ENCODE results near the gene GCNT2.
"Not testable (repeated sequence)": the region's sequence is repeated elsewhere in the genome, so short reads cannot be mapped to it uniquely, and the experiment has no call there.

GCNT2 gene

DNA sequence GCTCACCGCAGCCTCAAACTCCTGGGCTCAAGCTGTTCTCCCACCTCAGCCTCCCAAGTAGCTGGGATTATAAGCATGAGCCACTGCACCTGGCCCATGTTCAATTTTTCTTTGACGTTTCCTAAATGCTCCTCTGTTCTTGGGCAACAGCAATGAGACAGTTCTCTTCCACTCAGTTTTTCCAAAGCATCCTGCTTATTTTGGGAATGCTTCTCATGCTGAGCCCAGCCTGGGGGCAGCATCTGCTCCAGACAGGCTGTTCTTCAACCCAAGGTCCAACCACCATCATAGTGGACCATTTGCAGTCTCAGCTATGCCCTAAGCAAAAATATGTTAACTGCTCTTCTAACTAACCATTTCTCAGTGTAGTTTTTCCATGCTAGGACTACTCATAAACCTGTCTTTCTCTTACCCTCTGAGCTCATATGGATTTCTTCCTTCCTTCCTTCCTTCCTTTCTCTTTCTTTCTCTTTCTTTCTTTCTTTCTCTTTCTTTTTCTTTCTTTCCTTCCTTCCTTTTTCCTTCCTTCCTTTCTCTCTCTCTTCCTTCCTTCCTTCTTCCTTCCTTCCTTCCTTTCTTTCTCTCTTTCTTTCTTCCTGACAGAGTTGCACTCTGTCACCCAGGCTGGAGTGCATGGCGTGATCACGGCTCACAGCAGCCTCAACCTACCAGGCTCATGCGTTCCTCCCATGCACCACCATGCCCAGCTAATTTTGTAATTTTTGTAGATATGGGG lies 48.4 kb downstream of the GCNT2 start:
- H3K27me3 ChIP-seq (replicated peaks; ENCODE audit: control insufficient read depth, insufficient read depth, low read length): no peaks in the 10 kb centered on the region
- H3K4me3 ChIP-seq (replicated peaks; ENCODE audit: low read depth, low read length): no peak overlapping the region
- H3K36me3 ChIP-seq (ENCODE audit: control insufficient read depth, insufficient read depth, low read length): no peaks in the 10 kb centered on the region; the same call in none of the 2 replicates
- no peak for DNase-seq (ENCODE audit: extremely low read depth, insufficient read length)
- TF ChIP-seq, protein P1, sequence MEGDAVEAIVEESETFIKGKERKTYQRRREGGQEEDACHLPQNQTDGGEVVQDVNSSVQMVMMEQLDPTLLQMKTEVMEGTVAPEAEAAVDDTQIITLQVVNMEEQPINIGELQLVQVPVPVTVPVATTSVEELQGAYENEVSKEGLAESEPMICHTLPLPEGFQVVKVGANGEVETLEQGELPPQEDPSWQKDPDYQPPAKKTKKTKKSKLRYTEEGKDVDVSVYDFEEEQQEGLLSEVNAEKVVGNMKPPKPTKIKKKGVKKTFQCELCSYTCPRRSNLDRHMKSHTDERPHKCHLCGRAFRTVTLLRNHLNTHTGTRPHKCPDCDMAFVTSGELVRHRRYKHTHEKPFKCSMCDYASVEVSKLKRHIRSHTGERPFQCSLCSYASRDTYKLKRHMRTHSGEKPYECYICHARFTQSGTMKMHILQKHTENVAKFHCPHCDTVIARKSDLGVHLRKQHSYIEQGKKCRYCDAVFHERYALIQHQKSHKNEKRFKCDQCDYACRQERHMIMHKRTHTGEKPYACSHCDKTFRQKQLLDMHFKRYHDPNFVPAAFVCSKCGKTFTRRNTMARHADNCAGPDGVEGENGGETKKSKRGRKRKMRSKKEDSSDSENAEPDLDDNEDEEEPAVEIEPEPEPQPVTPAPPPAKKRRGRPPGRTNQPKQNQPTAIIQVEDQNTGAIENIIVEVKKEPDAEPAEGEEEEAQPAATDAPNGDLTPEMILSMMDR (IDR thresholded peaks at IDR 0.05; ENCODE audit: insufficient read depth, low read length, poor library complexity, severe bottlenecking): no peak

DNA sequence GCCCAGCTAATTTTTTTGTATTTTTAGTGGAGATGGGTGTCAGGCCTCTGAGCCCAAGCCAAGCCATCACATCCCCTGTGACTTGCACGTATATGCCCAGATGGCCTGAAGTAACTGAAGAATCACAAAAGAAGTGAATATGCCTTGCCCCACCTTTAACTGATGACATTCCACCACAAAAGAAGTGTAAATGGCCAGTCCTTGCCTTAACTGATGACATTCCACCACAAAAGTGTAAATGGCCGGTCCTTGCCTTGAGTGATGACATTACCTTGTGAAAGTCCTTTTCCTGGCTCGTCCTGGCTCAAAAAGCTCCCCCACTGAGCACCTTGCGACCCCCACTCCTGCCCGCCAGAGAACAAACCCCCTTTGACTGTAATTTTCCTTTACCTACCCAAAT lies 54.4 kb downstream of the GCNT2 start:
- H3K27me3 ChIP-seq (replicated peaks; ENCODE audit: control insufficient read depth, insufficient read depth, low read length); DNase-seq (ENCODE audit: extremely low read depth, insufficient read length); H3K4me3 ChIP-seq (replicated peaks; ENCODE audit: low read depth, low read length); H3K36me3 ChIP-seq (ENCODE audit: control insufficient read depth, insufficient read depth, low read length): not testable (repeated sequence)

DNA sequence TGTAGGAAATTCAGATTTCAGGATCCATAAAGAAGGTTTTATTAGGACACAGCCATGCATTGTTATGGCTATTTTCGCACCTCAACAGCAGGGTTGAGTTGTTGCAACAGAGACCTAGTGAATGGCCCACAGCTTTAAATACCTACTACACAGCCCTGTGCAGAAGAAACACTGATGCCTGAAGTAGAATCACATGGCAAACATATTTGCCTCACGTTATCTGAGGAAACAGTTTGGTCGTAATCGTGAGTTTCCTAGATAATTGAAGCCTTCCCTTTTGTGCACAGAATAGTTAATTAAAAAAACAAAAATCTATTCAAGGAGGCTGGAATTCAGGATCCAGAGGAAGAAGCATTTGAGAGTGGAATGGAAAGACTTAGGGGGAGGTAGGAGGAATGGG lies 55.1 kb downstream of the GCNT2 start:
- no peaks in the 10 kb centered on the region; the same call in 1 of the 2 replicates for H3K36me3 ChIP-seq (ENCODE audit: control insufficient read depth, insufficient read depth, low read length)
- no peak for DNase-seq (ENCODE audit: extremely low read depth, insufficient read length)
- TF ChIP-seq, protein P1 (IDR thresholded peaks at IDR 0.05; ENCODE audit: insufficient read depth, low read length, poor library complexity, severe bottlenecking): no peak

GRCh38 chr6:10577112-10577511 lies 56.0 kb downstream of the GCNT2 start:
- Histone ChIP-seq H3K36me3 (ENCODE audit: control insufficient read depth, insufficient read depth, low read length) (no peaks in the 10 kb centered on the region; the same call in 1 of the 2 replicates), H3K4me3 (replicated peaks; ENCODE audit: low read depth, low read length) (no peak overlapping the region), H3K27me3 (replicated peaks; ENCODE audit: control insufficient read depth, insufficient read depth, low read length) (no peaks in the 10 kb centered on the region)
- no peak for DNase-seq (ENCODE audit: extremely low read depth, insufficient read length)
- TF ChIP-seq, protein P1 (IDR thresholded peaks at IDR 0.05; ENCODE audit: insufficient read depth, low read length, poor library complexity, severe bottlenecking): no peak

More for the DNA sequence above, 55.1 kb downstream of the GCNT2 start:
- H3K4me3 ChIP-seq (replicated peaks; ENCODE audit: low read depth, low read length): no peak overlapping the region
- no peaks in the 10 kb centered on the region for H3K27me3 ChIP-seq (replicated peaks; ENCODE audit: control insufficient read depth, insufficient read depth, low read length)

- Histone ChIP-seq H3K27me3 (replicated peaks; ENCODE audit: control insufficient read depth, insufficient read depth, low read length) (no peaks in the 10 kb centered on the region), H3K4me3 (replicated peaks; ENCODE audit: low read depth, low read length) (no peak overlapping the region), H3K36me3 (ENCODE audit: control insufficient read depth, insufficient read depth, low read length) (no peaks in the 10 kb centered on the region; the same call in 1 of the 2 replicates)
- DNase-seq (ENCODE audit: extremely low read depth, insufficient read length): no peak
- TF ChIP-seq, protein P1 (IDR thresholded peaks at IDR 0.05; ENCODE audit: insufficient read depth, low read length, poor library complexity, severe bottlenecking): no peak
Measured at GRCh38 chr6:10578723-10579122, 57.6 kb downstream of the GCNT2 start.

DNA sequence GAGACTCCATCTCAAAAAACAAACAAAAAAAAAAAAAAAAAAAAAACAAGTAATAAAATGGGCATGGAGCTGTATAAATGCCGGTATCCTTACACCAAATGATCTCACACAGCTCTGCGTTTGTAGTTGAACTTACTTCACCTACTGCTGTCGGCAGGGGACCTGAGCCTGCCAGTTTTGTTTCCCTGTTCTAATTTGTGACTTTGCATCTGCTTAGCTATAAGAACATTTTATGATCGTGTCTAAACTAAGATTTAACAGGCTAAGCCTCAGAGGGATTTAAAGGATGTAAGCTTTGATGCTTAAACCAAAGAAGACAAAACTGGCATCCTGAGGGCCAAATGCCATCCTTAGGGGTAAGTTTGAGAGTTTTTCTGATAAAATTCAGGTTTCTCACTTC lies 58.7 kb downstream of the GCNT2 start:
- no peaks in the 10 kb centered on the region; the same call in 1 of the 2 replicates for H3K36me3 ChIP-seq (ENCODE audit: control insufficient read depth, insufficient read depth, low read length)
- TF ChIP-seq, protein P1 (IDR thresholded peaks at IDR 0.05; ENCODE audit: insufficient read depth, low read length, poor library complexity, severe bottlenecking): no peak
- no peak overlapping the region for H3K4me3 ChIP-seq (replicated peaks; ENCODE audit: low read depth, low read length)
- no peaks in the 10 kb centered on the region for H3K27me3 ChIP-seq (replicated peaks; ENCODE audit: control insufficient read depth, insufficient read depth, low read length)
- no peak for DNase-seq (ENCODE audit: extremely low read depth, insufficient read length)

Data from GM06990 (cell line).